ENCODE measurements around the gene PITHD1.
"Not testable (repeated sequence)": the region's sequence is repeated elsewhere in the genome, so short reads cannot be mapped to it uniquely, and the experiment has no call there.

The PITHD1 gene, protein sequence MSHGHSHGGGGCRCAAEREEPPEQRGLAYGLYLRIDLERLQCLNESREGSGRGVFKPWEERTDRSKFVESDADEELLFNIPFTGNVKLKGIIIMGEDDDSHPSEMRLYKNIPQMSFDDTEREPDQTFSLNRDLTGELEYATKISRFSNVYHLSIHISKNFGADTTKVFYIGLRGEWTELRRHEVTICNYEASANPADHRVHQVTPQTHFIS

DNA sequence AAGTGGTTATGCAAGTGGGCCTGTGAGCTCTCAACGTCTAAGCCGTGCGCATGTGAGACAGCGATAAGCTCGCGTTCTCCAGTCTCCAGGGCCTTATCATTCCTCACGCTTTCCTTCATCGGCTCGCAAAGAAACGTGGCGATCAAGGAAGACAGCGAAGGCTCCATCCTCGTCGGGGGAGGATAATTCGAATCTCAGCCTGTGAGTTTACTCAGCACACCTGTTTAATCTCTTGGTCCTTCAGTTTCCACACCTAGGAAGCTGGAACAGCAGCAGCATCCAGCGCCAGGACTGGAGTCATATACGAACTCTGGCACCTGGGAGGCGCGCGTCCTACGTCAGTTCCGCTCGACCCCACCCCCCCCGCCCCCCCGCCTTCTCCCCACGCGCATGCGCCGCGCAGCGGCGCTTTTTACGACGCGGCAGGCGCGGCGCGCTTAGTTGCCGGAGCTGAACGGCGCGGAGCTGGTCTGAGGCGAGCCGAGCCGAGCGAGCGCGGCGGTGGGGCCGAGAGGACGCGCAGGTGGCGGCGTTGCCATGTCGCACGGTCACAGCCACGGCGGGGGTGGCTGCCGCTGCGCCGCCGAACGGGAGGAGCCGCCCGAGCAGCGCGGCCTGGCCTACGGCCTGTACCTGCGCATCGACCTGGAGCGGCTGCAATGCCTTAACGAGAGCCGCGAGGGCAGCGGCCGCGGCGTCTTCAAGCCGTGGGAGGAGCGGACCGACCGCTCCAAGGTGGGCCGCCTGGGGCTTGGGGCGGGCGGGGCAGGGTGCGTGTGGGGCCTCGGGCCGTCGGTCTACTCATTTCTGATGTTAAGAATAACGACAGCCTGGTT lies at the start of gene PITHD1:
Gene PITHD1 (plus strand): TSS at position 440 of the 836 bp plus-strand sequence. CDS start 98 bp downstream, at position 538.
- H3K4me3 ChIP-seq (ENCODE audit: low read depth, low read length): peak within 1 kb of the TSS; percentile 83
- in situ Hi-C loops (cut with HindIII; ENCODE audit: low pct_ligation_motif_present, low sequenced_read_pairs): no loop called here
- peaks cover 4% of the 10 kb centered on the region for H3K36me3 ChIP-seq (replicated peaks)
- peak within 1 kb of the TSS; percentile 75 for H3K27ac ChIP-seq
- peak; percentile 66 for DNase-seq
- TF ChIP-seq, protein P1, sequence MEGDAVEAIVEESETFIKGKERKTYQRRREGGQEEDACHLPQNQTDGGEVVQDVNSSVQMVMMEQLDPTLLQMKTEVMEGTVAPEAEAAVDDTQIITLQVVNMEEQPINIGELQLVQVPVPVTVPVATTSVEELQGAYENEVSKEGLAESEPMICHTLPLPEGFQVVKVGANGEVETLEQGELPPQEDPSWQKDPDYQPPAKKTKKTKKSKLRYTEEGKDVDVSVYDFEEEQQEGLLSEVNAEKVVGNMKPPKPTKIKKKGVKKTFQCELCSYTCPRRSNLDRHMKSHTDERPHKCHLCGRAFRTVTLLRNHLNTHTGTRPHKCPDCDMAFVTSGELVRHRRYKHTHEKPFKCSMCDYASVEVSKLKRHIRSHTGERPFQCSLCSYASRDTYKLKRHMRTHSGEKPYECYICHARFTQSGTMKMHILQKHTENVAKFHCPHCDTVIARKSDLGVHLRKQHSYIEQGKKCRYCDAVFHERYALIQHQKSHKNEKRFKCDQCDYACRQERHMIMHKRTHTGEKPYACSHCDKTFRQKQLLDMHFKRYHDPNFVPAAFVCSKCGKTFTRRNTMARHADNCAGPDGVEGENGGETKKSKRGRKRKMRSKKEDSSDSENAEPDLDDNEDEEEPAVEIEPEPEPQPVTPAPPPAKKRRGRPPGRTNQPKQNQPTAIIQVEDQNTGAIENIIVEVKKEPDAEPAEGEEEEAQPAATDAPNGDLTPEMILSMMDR (IDR thresholded peaks at IDR 0.05; ENCODE audit: low read depth, low read length, missing control alignments): no peak
- H3K27me3 ChIP-seq (replicated peaks): no peaks in the 10 kb centered on the region

DNA sequence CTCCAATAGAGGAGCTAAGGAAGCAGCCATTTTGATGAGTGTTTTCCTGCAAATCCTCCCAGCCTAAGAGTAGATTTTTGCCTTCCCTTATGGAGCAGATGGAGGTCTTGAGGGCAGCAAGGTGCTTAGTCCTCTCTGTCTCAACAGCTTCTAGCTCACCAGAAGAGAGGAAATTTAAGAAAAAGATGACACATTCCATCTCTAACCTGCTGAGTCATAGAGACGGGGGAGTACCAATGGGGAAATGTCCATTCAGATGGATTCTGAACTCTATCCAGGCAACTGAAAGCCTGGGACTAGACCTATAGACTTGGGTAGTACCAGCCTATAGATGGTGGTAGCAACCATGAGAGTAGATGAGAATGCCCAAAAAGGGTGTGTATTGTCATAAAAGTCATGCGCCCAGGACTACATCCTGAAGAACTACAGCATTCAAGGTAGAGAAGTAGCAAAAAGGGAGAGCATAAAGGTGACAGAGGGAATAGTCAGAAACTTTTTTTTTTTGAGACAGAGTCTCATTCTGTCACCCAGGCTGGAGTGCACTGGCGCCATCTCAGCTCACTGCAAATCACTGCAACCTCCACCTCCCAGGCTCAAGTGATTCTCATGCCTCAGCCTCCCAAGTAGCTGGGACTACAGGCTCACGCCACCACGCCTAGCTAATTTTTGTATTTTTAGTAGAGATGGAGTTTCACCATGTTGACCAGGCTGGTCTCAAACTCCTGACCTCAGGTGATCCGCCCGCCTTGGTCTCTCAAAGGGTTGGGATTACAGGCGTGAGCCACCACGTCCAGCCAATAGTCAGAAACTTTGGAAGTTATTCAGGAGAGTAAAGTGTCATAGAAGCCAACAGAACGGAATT lies 45.6 kb upstream of the PITHD1 start:
- no peaks in the 10 kb centered on the region for H3K27me3 ChIP-seq (replicated peaks)
- H3K27ac ChIP-seq: no peak overlapping the region
- no peaks in the 10 kb centered on the region for H3K36me3 ChIP-seq (replicated peaks)
- in situ Hi-C loops (cut with HindIII; ENCODE audit: low pct_ligation_motif_present, low sequenced_read_pairs): no loop called here
- no peak overlapping the region for H3K4me3 ChIP-seq (ENCODE audit: low read depth, low read length)
- TF ChIP-seq, protein P1 (IDR thresholded peaks at IDR 0.05; ENCODE audit: low read depth, low read length, missing control alignments): no peak
- DNase-seq: no peak

DNA sequence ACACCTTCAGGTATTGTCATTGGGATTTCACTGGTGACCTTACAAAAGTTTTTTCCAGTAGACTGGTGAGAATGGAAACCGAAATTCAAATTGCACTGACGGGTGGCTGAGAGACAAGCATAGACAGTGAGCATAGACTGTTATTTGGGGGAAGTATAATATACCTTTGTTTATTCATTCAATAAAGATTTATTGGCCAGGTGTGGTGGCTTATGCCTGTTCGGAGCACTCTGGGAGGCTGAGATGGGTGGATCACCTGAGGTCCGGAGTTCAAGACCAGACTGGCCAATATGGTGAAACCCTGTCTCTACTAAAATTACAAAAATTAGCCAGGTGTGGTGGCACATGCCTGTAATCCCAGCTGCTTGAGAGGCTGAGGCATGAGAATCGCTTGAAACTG lies 44.9 kb upstream of the PITHD1 start:
- in situ Hi-C loops (cut with HindIII; ENCODE audit: low pct_ligation_motif_present, low sequenced_read_pairs); DNase-seq: not testable (repeated sequence)

DNA sequence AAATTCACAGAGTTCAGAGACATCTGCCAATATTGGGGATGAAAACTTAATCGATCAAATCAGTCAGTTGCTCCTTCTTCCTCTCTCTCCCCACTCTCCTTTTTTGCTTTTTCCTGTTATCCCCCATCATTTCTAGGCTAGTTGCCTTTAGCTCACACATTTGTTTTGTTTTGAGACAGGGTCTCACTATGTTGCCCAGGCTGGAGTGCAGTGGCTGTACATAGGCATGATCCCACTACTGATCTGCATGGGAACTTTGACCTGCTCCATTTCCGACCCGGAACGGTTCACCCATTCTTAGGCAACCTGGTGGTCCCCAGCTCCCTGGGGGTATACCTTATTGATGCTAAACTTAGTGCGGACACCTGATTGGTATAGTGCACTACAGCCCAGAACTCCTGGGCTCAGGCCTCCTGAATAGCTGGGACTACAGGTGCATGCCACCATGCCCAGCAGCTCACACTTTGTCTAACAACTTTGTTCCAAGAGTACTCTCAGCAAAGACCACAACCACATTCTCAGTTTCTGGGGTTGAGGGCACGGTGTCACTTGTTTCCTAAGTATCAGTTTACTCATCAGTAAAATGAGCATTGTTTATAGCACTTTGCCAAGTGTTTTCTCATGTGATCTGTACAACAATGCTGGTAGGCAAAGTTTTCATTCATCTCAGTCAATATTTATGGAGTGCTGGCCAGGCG lies 41.6 kb upstream of the PITHD1 start:
- TF ChIP-seq, protein P1 (IDR thresholded peaks at IDR 0.05; ENCODE audit: low read depth, low read length, missing control alignments): no peak
- in situ Hi-C loops (cut with HindIII; ENCODE audit: low pct_ligation_motif_present, low sequenced_read_pairs): no loop called here
- DNase-seq: no peak

More for the DNA sequence above, 44.9 kb upstream of the PITHD1 start:
- not testable (repeated sequence) for H3K27me3 ChIP-seq (replicated peaks); H3K36me3 ChIP-seq (replicated peaks); H3K4me3 ChIP-seq (ENCODE audit: low read depth, low read length); H3K27ac ChIP-seq

DNA sequence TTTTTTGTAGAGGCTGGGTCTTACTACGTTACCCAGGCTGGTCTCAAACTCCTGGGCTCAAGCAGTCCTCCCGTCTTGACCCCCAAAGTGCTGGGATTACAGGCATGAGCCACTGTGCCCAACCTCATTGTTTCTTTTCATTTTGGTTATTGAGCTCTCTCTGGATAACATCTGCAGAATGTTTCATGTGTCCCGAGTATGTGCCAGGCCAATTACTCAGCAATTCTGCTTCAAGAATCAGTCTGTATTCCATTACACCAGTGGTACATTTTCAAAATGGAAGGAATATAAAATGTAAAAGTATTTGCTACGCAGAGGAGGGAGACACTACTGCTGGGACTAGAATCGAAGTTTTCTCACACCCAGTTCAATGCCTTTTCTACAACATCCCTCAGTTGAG lies 36.6 kb upstream of the PITHD1 start:
- Histone ChIP-seq H3K36me3 (replicated peaks) (peaks cover 3% of the 10 kb centered on the region), H3K27ac (no peak overlapping the region), H3K27me3 (replicated peaks) (no peaks in the 10 kb centered on the region), H3K4me3 (ENCODE audit: low read depth, low read length) (no peak overlapping the region)
- TF ChIP-seq, protein P1 (IDR thresholded peaks at IDR 0.05; ENCODE audit: low read depth, low read length, missing control alignments): no peak
- DNase-seq: no peak
- in situ Hi-C loops (cut with HindIII; ENCODE audit: low pct_ligation_motif_present, low sequenced_read_pairs): no loop called here

More for the DNA sequence above, 41.6 kb upstream of the PITHD1 start:
- Histone ChIP-seq H3K27me3 (replicated peaks) (no peaks in the 10 kb centered on the region), H3K36me3 (replicated peaks) (no peaks in the 10 kb centered on the region), H3K4me3 (ENCODE audit: low read depth, low read length) (no peak overlapping the region), H3K27ac (no peak overlapping the region)
